ENCODE data around the gene JCAD.

Gene JCAD

GRCh38 chr10:30045961-30046360 is 13.4 kb downstream of the JCAD start:
- DNase-seq = no peak

DNA sequence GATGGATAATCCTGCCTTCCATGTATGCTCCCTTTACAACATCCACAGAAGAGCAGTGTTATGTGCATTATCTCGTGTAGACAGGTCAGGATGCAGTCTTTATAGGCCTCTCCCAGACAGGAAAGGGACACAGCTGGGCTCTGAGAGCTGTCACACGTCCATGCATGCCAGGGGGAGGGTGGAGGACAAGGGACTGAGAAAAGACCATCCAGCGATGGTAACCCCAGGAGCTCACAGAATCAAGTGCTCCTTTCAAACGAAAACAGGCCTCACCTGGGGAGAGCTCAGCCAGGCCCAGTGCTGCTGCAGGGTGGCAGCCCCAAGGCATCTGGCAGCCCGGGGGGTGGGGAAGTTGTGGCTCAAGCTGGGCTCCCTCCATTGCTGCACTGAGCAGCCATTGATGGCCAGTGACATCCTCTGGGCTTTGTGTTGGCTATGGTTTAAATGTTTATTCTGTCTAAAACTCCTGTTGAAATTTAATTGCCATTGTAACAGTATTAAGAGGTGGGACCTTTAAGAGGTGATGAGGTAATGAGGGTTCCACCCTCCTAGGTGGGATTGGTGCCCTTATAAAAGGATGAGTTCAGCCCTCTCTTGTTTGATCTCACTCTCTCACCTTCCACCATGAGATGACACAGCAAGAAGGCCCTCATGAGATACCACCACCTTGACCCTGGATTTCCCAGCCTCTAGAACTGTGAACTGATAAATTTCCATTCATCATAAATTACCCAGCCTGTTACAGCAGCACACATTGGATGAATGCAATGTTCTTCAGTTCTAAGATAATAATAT is 15.7 kb downstream of the JCAD start:
- no peak for DNase-seq

GRCh38 chr10:30042820-30043219 is 16.6 kb downstream of the JCAD start:
- DNase-seq = no peak

DNA sequence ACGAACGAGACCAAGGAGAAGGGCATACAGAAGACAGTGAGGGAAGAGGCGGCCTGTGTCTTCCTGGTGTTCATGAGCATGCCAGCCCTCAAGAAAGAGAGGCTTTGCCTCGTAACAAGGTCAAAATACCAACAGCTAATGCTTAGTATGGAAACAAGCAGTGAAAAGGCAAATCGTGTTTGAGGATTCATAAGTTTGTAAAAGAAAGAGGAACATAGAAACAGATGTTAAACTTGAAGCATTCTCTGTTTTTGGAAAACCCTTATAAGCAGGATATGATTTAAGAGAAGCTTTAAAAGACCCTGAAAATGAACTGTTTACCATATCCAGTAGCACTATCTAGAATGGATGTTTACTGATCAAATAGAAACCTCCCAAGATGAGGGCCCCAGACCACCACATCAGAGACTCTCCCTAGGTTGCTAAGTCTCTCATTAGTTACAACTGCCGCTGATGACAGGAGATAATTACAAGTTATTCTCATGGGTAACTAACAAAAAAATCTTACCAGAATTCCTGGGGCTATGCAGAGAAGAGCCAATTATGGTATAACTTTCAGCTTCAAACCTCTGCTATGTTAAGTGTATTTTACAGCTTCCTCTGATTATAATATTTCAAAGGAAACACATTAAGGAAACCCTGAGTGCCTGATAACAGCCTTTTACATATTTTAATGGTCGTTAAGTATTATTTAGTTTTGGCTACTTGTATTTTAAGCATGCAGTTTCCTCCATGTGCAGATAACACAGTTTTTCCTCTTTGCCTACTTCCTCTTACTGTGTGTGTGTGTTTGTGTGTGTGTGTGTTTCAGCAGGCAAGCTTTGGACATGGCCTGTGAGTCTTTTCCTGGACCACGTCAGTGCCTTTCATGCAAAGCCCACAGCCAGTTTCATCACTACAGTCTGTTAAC is 17.9 kb downstream of the JCAD start:
- DNase-seq = no peak

DNA sequence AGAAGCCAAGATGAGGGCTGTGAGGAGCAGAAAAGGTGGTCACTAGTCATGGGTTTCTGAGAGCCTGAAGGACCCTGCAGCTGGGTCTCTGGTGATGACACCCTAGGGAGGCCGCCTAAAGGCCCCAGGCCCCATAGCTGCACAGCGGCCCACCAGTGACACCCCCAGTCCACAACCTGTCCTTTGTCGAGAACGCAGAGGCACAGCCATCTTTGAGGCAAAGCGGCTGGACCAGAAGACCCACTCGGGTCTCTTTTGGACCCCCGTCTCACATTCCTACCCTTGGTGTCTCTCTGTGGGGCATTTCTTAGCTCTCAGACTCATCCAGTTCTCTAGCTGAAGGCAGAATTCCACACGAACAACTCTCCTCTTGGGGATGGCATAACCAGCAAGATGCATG is 18.8 kb downstream of the JCAD start:
- no peak for DNase-seq

DNA sequence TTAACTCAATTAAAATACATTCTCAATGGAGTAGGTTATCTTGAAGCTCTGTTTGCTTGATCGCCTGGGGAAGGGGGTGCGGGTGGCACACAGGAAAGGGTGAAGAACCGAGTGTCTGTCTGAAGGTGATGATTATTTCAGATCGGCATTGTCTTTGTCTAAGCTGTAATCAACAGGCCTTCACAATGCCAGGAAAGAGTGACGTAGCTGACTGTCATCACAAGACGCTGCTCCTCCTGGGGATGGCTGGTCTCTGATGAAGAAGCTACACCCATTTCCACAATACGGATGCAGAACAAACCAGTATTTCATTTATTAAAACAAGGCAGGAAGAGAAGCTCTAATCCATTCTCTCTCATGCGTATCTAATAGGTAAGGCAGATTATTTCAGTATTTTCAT is 19.4 kb downstream of the JCAD start:
- no peak for DNase-seq

- DNase-seq = no peak
These were observed 19.8 kb downstream of the JCAD start for GRCh38 chr10:30039567-30039966.

DNA sequence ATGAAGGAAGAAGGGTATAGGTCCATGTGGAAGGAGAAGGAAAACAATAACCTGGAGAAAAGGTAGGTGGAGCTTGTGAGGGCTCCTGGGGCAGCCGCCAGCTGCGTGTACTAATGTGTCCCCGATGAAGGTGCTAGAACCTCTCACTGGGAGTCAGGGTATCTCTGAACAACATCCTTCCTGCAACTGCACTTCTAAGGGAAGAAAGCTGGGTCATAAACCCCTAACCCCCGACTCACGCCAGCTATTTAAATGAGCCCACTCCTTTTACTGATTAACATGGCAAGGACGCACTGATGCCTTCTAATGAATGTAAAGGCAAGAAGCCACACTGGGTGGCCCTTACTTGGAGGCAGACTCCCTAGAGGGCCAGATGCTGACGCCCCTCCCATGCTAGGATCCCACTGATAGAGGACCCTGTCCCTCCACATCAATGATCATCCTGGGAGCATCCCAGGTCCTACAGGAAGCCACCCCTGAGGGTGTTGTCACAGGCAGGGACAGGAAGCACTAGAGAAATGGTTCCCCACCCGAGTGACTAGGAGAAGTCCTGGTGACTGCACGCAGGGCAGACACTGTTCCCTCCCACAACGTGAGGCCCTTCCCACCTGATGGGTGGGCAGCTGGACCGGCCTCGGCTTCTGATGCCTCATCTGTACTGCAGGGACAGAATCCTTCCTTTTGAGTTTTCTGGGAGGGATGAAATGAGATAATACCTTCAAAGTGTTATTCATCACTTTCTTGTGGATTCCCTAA is 20.4 kb downstream of the JCAD start:
- no peak for DNase-seq

- no peak for DNase-seq
These were observed 21.6 kb downstream of the JCAD start for GRCh38 chr10:30037620-30038336.

- no peak for DNase-seq
These were observed 22.6 kb downstream of the JCAD start for GRCh38 chr10:30036811-30037210.

GRCh38 chr10:30036341-30036740 is 23.0 kb downstream of the JCAD start:
- DNase-seq = peak; percentile 9

DNA sequence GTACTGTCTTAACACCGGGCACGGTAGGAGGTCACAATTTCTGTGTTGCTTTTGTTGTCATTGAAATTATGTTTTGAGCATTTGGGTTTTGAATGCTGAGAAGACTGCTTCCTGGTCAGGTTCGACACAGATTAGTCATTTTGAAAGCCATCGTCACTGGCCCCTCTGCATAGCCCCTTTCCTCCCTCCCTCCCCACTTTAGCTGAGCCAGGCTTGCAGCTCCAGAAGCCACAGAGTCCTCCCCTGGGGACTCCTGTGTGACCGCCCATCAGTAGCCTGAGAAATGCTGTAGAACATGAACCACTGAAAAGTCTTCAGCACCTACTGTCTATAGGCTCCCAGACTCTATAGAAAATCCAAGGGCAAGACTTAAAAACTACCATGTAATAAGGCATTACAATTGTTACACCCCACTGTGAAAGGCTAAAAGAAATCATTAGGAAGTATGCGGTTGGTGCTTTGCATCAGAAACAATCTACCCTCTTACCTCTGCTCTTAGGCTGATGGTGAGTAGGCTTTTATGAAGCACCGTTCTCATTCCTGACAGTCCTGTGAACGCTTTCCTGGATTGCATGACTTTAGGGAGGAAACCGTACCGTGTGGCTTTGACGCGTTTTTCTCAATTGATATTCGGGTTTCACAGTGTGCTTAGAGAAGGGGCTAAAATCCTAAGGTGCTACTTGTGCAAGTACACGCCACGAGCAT is 24.8 kb downstream of the JCAD start:
- no peak for DNase-seq

DNA sequence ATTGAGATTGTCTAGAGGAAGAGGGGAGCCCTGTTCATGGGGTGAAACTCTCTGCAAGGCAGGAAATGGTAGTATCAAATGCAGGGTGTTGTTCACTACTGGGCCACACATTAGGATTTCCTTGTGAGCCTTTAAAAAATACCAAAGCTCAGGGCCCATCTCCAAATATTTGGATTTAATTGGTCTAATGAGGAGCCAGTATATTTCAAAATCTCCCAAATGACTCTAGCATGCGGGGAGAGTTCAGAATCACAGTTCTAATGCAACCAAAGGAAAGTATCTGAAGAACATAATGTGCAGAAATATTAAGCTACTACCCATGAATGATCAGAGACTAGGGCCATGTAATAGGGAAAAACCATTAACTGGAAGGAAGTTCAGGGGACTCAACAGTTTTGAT is 27.3 kb downstream of the JCAD start:
- no peak for DNase-seq

GRCh38 chr10:30029872-30030256 is 29.5 kb downstream of the JCAD start:
- DNase-seq = no peak

DNA sequence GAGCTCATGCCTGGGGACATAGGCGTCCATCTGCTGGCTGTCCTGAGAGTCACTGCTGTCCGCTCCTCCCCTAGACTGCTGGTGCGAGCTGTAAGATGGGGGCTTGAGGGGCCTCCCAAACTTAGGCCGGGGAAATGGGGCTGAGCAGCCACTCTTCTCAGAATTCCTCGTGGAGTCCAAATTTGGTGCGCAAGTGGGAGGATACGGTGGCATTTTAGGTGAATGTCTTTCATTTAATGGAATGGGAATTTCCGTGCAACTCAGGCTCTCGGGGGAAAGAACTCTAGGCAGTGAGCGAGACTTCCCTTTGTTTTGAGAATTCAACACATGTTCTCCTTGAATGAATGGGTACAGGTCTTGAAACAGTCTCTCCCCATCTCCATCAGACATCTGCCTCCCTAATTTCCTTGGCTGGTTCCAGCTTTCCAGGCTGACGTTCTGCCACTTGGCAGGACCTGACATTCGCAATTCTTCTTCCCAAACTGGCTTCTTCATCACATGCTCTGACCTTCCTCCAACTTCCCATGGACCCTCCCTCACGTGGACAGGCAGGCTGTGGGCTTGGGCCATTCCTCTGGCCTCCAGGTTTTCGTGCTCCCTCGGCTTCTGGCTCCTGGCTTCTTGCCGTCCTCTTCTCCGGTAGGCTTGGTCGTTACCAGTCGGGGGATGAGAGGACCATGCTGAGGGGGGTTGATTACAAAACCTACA is 30.1 kb downstream of the JCAD start:
- no peak for DNase-seq

- no peak for DNase-seq
These were observed 30.7 kb downstream of the JCAD start for GRCh38 chr10:30028738-30029030.

GRCh38 chr10:30028006-30028737 is 31.2 kb downstream of the JCAD start:
- no peak for DNase-seq

DNA sequence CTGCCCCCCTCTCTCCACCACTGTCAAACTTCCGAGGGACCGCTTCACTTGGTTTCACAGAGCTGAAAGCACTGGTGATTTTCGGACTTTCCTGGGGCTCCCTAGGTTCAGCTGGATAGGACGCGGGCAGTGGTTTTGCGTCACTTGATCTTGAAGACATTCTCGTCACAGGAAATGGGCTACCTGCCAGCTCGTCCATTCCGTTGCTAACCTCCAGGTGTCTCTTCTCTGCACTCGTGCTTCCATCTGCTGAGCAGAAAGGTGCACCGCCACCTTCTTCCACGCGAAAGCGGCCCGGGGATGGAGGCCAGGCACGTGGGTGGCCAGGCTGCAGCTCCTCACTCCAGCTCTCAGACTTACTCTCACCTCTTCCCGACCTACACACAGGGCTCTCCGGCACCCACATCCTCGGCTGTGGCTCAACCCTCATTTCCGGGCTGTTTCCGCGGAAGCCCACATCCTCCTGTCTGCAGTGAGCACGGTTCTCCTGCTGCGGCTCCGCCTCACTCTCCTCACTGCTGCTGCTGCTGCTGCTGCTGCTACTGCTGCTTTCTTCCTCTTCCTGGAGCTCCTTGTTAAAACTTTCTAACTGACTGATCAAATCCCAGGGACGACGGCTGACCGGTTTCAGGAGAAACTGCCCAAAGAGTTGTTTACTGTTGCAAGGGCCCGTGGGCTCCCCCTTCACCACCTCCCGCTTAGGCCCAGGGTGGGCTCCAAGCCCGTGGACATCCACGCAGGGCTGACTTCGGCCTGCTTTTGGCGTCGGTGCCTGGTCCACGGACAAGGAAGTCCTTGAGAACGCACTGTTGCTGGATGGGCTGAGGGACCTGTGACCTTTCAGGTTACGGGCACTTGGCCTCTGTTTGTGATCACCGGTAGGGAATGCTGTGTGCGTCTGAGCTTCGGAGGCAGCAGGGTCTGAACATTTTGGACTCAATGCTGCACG is 32.1 kb downstream of the JCAD start:
- no peak for DNase-seq

GRCh38 chr10:30026578-30026977 is 32.8 kb downstream of the JCAD start:
- DNase-seq = no peak

DNA sequence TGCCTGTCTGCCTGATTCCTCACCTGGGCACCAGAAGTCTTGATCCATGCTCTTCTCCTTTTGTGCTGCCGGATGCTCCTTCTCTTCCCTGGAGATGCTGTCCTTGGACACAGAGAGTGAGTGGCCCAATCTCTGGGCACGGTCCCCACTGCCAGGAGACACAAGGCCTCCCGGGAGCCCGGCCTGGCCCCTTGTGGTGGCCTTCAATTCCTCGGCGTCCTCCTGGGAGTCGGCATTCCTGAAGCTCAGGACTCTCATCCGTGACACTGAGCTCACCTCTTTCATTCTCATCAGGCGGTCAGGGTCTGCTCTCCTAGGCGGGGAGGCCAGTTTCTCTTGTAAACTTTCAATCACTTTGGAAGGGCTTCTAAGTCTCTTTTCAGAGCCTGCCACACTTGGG is 33.3 kb downstream of the JCAD start:
- DNase-seq = no peak

Data from EL (cell line).